Measurements from ENCODE around the gene UBLCP1.
"Not testable (repeated sequence)": the region's sequence is repeated elsewhere in the genome, so short reads cannot be mapped to it uniquely, and the experiment has no call there.

UBLCP1 gene

GRCh38 chr5:159262859-159263568, at the start of gene UBLCP1:
UBLCP1 (plus strand) TSS chr5:159263290; CDS start chr5:159268916, 5,626 bp downstream.
- peak; percentile 63 for DNase-seq (ENCODE audit: low read depth)

- no peak for DNase-seq (ENCODE audit: low read depth)
Observed at GRCh38 chr5:159214486-159215271, 48.4 kb upstream of the UBLCP1 start.

GRCh38 chr5:159215886-159216285, 47.2 kb upstream of the UBLCP1 start:
- no peak for DNase-seq (ENCODE audit: low read depth)

- no peak for DNase-seq (ENCODE audit: low read depth)
Observed at GRCh38 chr5:159216454-159216853, 46.6 kb upstream of the UBLCP1 start.

- no peak for DNase-seq (ENCODE audit: low read depth)
Observed at GRCh38 chr5:159217236-159217635, 45.9 kb upstream of the UBLCP1 start.

- DNase-seq (ENCODE audit: low read depth): no peak
Observed at GRCh38 chr5:159218595-159219023, 44.5 kb upstream of the UBLCP1 start.

- DNase-seq (ENCODE audit: low read depth): no peak
Observed at GRCh38 chr5:159220206-159220605, 42.9 kb upstream of the UBLCP1 start.

GRCh38 chr5:159223469-159223868, 39.6 kb upstream of the UBLCP1 start:
- no peak for DNase-seq (ENCODE audit: low read depth)

- no peak for DNase-seq (ENCODE audit: low read depth)
Observed at GRCh38 chr5:159224471-159224870, 38.6 kb upstream of the UBLCP1 start.

- no peak for DNase-seq (ENCODE audit: low read depth)
Observed at GRCh38 chr5:159226451-159226850, 36.6 kb upstream of the UBLCP1 start.

- no peak for DNase-seq (ENCODE audit: low read depth)
Observed at GRCh38 chr5:159227452-159227851, 35.6 kb upstream of the UBLCP1 start.

- not testable (repeated sequence) for DNase-seq (ENCODE audit: low read depth)
Observed at GRCh38 chr5:159228097-159228496, 35.0 kb upstream of the UBLCP1 start.

GRCh38 chr5:159230657-159231056, 32.4 kb upstream of the UBLCP1 start:
- no peak for DNase-seq (ENCODE audit: low read depth)

- no peak for DNase-seq (ENCODE audit: low read depth)
Observed at GRCh38 chr5:159231167-159231566, 31.9 kb upstream of the UBLCP1 start.

GRCh38 chr5:159235871-159236520, 27.1 kb upstream of the UBLCP1 start:
- not testable (repeated sequence) for DNase-seq (ENCODE audit: low read depth)

- no peak for DNase-seq (ENCODE audit: low read depth)
Observed at GRCh38 chr5:159240301-159240870, 22.7 kb upstream of the UBLCP1 start.

GRCh38 chr5:159241946-159242552, 21.0 kb upstream of the UBLCP1 start:
- no peak for DNase-seq (ENCODE audit: low read depth)

- no peak for DNase-seq (ENCODE audit: low read depth)
Observed at GRCh38 chr5:159242656-159243055, 20.4 kb upstream of the UBLCP1 start.

- DNase-seq (ENCODE audit: low read depth): no peak
Observed at GRCh38 chr5:159243385-159243784, 19.7 kb upstream of the UBLCP1 start.

GRCh38 chr5:159244163-159244562, 18.9 kb upstream of the UBLCP1 start:
- no peak for DNase-seq (ENCODE audit: low read depth)

GRCh38 chr5:159244890-159245289, 18.2 kb upstream of the UBLCP1 start:
- no peak for DNase-seq (ENCODE audit: low read depth)

GRCh38 chr5:159249158-159249557, 13.9 kb upstream of the UBLCP1 start:
- no peak for DNase-seq (ENCODE audit: low read depth)

Data from T-helper 22 cell (primary cell).